Measurements from ENCODE around the gene OPCML. TPM values are rescaled to one million over a fixed set of nuclear protein-coding genes. Genes with fewer than 3 reads are reported as not detected.

The OPCML gene
- total RNA-seq, 1 donor from 2014 or later = 0.10 TPM

DNA sequence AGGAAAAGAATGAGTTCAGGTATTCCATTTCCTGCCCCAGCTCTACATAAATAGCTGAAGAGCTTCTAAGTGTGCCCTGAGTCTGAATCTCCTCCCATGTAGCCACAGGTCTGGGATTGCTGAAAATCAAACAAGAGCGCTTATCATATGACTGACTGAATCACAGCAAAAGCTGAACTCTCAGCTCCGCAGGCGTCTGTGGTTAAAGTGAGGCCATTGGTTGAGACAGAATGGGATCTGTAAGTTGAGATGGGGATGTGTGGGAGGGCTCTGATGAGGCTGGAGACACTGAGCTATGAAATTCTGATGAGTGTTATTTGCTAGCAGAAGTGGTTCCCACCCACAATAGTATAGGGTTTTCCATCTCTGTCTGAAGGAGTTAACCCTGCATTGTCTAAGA lies 637.0 kb downstream of the OPCML start:
- DNase-seq (ENCODE audit: low spot score) = no peak

- DNase-seq (ENCODE audit: low spot score) = no peak
These were observed 637.7 kb downstream of the OPCML start for GRCh38 chr11:132894606-132895005.

DNA sequence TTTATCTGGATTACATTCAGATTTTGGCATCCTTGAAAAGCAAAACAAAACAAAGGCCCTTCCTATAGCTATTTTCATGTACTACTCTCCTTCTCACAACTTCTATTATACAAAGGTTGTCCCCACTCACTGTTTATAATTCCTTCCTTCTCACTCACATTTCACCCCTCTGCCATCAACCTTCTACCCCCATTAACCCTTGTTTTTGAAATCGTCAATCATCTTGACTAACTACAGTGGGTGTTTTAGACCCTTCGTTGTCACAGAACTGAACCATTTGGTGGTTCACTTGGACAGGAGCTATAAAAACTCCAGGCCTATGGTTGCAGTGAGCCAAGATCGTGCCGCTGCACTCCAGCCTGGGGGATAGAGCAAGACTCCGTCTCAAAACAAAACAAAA lies 639.4 kb downstream of the OPCML start:
- no peak for DNase-seq (ENCODE audit: low spot score)

DNA sequence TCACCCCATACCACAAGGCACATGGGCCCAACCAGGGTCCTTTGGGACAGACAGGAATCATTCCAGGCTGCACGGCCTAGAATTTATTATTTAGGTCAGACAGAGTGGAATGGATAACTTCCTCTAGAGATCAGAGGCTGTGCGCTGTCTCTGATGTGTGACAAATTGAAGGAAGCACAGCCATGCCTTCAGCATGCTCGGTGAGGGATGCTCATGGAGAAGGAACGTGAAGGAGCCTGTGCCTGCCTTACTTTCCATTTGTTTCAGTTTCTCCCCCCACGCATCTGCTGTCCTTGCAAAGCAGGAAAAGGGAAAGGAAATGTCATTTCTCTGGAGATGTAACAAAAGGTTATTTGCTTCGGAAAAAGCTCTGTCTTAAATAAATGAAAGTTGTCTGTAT lies 644.1 kb downstream of the OPCML start:
- DNase-seq (ENCODE audit: low spot score) = no peak

DNA sequence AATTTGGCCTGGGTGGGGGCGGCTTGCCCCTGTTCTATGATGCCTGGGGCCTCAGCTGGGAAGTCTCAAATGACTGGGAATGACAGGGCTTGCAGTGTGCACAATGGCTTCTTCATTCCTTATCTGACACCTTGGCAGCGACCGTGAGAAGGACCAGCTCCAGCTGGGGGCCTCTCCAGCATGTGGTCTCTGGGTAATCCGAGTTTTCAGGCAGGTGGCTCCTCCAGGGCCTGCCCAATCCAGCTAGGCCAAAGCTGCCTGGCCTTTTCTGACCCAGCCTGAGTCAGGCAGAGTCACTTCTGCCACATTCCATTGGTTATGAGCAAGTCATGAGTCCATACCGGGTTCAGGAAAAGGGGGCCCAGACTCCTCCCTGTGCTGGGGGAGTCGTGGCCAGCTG lies 646.0 kb downstream of the OPCML start:
- no peak for DNase-seq (ENCODE audit: low spot score)

GRCh38 chr11:132883241-132883640 lies 649.1 kb downstream of the OPCML start:
- DNase-seq (ENCODE audit: low spot score) = no peak

- DNase-seq (ENCODE audit: low spot score) = no peak
These were observed 650.7 kb downstream of the OPCML start for GRCh38 chr11:132881622-132882021.

DNA sequence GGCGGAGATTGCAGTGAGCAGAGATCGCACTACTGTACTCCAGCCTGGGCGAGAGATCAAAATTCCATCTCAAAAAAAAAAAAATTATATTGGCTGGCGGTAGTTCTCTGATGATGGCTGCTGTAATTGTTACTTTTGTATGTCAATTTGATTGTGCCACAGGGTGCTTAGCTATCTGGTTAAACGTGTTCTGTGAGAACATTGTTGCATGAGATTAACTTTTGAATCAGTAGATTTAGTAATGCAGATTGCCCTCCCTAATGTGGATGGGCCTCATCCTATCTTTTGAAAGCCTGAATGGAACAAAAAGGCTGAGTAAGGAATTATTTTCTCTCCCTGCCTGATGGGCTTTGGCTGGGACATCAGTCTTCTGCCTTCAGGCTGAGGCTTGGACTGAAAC lies 654.2 kb downstream of the OPCML start:
- no peak for DNase-seq (ENCODE audit: low spot score)

DNA sequence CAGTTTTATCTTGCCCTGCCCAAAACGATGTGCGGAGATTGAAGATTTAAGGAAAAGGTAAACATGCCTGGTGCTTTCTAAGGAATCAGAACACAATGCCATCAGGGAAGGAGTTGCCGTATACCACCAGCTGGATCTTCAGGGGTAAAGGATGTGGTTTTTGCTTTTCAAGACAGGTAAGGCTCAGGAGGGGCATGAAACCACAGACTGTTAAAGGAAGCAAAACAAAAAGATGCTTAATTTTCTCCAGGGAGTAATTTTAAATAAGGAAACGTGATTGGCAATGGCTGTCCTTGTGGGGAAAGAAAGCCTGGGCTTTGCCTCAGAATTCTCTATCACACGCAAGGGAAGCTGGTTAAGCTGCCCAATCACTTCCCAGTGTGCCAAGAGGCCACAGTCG lies 655.6 kb downstream of the OPCML start:
- DNase-seq (ENCODE audit: low spot score) = no peak

- no peak for DNase-seq (ENCODE audit: low spot score)
These were observed 656.1 kb downstream of the OPCML start for GRCh38 chr11:132876239-132876638.

DNA sequence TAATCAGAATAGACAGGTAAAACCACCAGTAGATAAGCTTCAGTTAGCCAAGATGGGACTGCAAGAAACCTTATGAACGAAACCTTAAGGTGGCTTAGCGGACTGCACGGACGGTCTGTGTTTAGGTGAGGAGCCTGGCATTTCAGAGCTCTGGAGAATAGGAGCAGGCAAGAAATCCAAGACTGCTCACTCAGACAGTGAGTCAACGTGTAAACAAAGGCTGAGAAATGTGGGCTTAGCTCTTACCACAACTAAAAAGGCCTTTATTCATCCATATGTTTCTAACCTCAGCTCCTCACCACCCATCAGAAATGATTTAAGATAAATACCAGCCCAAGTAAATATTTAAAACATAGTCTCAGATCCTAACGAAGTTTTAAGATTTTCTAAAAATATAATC lies 657.7 kb downstream of the OPCML start:
- DNase-seq (ENCODE audit: low spot score) = no peak

DNA sequence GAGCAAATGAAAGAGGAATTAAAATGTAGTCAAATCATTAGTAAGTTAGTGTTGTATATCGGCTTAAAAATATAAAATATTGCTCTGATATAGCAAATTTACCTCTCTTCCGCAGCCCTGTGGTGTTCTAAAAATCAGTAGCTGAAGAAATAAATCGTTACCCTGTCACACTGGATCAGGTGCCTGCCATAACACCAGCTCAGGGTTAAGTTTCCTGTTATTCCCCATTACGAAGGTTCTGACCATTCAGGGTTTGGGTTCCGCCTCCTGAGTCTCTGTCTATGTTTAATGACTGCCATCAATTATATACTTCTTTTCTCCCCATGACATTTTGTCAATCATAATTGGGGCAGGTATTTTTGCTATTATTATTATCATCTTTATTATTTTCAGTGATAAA lies 658.5 kb downstream of the OPCML start:
- DNase-seq (ENCODE audit: low spot score) = no peak

GRCh38 chr11:132872211-132872610 lies 660.1 kb downstream of the OPCML start:
- no peak for DNase-seq (ENCODE audit: low spot score)

- DNase-seq (ENCODE audit: low spot score) = no peak
These were observed 665.3 kb downstream of the OPCML start for GRCh38 chr11:132866783-132867545.

DNA sequence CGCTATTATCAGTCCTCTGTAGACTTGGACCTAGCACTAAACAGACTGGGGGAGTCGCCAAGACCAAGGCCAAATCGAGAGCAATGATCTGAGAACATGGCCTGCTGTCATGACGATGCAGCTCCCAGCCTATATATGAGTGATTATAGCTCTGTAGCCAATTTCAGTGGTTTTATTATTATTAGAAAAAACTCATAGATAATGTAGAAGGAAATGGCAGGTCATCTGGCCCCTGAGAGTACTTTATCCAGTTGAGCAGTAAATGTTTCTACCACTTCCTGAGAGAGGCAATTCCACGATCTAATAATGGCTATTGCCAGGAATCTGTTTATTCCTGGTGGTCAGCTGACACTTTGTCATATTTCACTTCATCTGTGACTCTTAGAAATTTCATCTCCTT lies 666.7 kb downstream of the OPCML start:
- DNase-seq (ENCODE audit: low spot score) = no peak

- no peak for DNase-seq (ENCODE audit: low spot score)
These were observed 667.3 kb downstream of the OPCML start for GRCh38 chr11:132864811-132865576.

GRCh38 chr11:132862933-132863332 lies 669.4 kb downstream of the OPCML start:
- no peak for DNase-seq (ENCODE audit: low spot score)

DNA sequence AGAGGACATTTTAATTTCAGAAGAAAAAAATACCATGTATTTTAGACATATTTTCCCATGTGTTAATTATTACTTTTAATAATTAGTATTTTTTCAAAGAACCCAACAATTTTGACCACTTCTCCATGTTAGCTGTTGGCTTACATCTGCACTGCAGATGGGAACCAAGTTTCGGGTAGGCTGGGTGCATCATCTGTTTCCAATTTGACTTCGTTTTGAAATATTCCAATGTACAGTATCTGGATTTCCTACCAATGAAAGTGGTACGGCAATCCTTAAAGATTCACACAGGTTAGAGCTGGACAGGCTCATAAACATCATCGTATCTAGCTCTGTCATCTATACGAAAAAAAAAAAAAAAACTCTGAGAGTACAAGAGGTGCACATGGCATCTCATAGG lies 670.2 kb downstream of the OPCML start:
- DNase-seq (ENCODE audit: low spot score) = no peak

DNA sequence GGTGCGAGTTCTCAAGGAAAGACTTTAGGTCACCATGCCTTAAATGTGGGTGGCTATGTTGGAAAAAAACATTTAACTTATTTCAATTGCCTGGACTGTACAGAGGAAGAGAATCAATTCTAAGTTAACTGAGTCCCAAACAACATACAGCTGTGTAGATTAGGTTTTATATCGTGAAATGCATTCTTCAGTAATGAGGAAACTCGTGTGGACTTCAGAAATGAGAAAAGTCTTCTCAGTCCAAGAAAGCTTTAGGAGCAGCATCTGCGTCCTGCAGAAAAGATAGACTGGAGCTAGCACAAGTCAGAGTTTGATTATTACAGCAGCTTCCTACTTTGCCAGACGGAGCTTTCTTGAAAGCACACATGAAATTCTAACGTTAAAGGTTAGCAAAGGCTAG lies 673.0 kb downstream of the OPCML start:
- DNase-seq (ENCODE audit: low spot score) = no peak

GRCh38 chr11:132858223-132858622 lies 674.1 kb downstream of the OPCML start:
- no peak for DNase-seq (ENCODE audit: low spot score)

DNA sequence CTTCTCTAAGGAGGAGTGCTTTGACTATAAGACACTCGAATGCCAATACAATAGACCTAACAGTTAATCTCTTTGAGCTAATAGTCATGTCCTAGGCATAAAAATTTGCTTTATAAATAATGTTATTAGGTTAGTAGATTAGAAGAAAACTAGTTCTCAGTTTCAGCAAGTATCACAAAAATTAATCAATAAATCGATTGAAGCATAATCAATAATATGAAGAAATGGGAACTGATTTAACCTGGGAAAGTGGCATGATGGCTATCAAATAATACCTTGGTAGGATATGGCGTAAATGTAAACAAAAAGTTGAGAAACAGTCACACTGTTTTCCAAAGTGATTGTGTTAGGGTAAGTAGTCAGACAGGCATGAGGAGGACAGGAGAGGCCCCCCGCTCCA lies 676.3 kb downstream of the OPCML start:
- DNase-seq (ENCODE audit: low spot score) = no peak

DNA sequence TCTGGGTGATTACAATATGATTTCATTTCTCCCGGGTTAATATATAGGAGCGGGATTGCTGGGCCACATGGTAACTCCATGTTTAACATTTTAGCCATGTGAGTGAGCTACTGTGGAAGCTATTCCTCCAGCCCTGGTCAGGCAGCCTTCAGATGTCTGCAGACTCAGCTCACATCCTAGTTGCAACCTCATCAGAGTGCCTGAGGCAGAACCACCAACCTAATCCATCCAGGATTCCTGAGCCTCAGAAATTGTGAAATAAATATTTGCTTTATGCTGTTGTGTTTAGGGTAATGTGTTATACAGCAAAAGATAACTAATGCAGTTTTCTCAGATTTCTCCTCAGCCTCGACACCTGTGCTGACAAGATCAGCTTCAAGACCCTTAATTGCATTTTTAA lies 676.8 kb downstream of the OPCML start:
- no peak for DNase-seq (ENCODE audit: low spot score)

DNA sequence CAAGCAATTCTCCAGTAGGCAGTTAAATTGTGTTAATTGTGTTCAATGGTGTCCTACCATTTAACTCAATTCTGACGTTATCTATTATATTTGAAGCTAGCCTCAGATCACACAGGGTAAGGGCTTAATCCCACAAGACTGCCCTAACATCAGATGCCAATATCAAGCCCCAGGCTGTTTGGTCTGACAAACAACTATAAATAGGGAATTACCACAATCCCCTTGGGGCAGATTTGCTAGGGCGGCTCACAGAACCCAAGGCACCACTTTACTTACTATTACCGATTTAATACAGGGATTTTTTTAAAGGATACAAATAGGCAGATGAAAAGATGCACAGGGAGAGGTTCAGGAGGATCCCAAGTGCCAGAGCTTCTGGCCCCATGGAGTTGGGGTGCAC lies 678.4 kb downstream of the OPCML start:
- DNase-seq (ENCODE audit: low spot score) = no peak
